GM21825 (cell line): ENCODE results near the gene PRKAR1A.
"Not testable (repeated sequence)": the region's sequence is repeated elsewhere in the genome, so short reads cannot be mapped to it uniquely, and the experiment has no call there.

Experiments
- ATAC-seq: cut with Tn5 transposase; IDR thresholded peaks from one replicate; pipeline ENCODE4 v1.9.1; 2021; ENCODE audit warnings: mild to moderate bottlenecking, moderate library complexity; ENCODE audit not compliant: unreplicated experiment

Gene PRKAR1A

GRCh38 chr17:68511254-68511670, 968 bp upstream of the PRKAR1A start:
- no peak for ATAC-seq

GRCh38 chr17:68511671-68512246, 471 bp upstream of the PRKAR1A start:
- ATAC-seq: peak; percentile 45

GRCh38 chr17:68512960-68513474, 787 bp downstream of the PRKAR1A start:
- ATAC-seq: no peak

- ATAC-seq: no peak
Measured at GRCh38 chr17:68513932-68514331, 1.7 kb downstream of the PRKAR1A start.

- no peak for ATAC-seq
Measured at GRCh38 chr17:68514831-68515635, 2.8 kb downstream of the PRKAR1A start.

- no peak for ATAC-seq
Measured at GRCh38 chr17:68516732-68517131, 4.5 kb downstream of the PRKAR1A start.

- not testable (repeated sequence) for ATAC-seq
Measured at GRCh38 chr17:68517605-68518004, 5.4 kb downstream of the PRKAR1A start.

GRCh38 chr17:68518063-68518815, 6.0 kb downstream of the PRKAR1A start:
- no peak for ATAC-seq

GRCh38 chr17:68519051-68519450, 6.8 kb downstream of the PRKAR1A start:
- not testable (repeated sequence) for ATAC-seq

GRCh38 chr17:68519911-68520310, 7.7 kb downstream of the PRKAR1A start:
- ATAC-seq: no peak

- ATAC-seq: no peak
Measured at GRCh38 chr17:68522266-68522665, 10.0 kb downstream of the PRKAR1A start.

- no peak for ATAC-seq
Measured at GRCh38 chr17:68526548-68526947, 14.3 kb downstream of the PRKAR1A start.

GRCh38 chr17:68527314-68527713, 15.1 kb downstream of the PRKAR1A start:
- no peak for ATAC-seq

GRCh38 chr17:68531252-68531651, 19.0 kb downstream of the PRKAR1A start:
- ATAC-seq: no peak

- no peak for ATAC-seq
Measured at GRCh38 chr17:68532826-68533225, 20.6 kb downstream of the PRKAR1A start.

GRCh38 chr17:68533887-68534694, 21.9 kb downstream of the PRKAR1A start:
- ATAC-seq: no peak

- ATAC-seq: no peak
Measured at GRCh38 chr17:68534695-68535088, 22.5 kb downstream of the PRKAR1A start.

- no peak for ATAC-seq
Measured at GRCh38 chr17:68535922-68536321, 23.7 kb downstream of the PRKAR1A start.

- ATAC-seq: no peak
Measured at GRCh38 chr17:68539548-68540467, 27.6 kb downstream of the PRKAR1A start.

- ATAC-seq: no peak
Measured at GRCh38 chr17:68540981-68541380, 28.8 kb downstream of the PRKAR1A start.
